ENCODE data around the gene SAMD9.
"Not testable (repeated sequence)": the region's sequence is repeated elsewhere in the genome, so short reads cannot be mapped to it uniquely, and the experiment has no call there.

Gene SAMD9

GRCh38 chr7:93142127-93142526 lies 24.3 kb upstream of the SAMD9 start:
- H3K27ac ChIP-seq = no peak overlapping the region
- no peak for TF ChIP-seq CTCF (conservative IDR thresholded peaks at IDR 0.05)

GRCh38 chr7:93140582-93141191 lies 22.9 kb upstream of the SAMD9 start:
- no peak overlapping the region for H3K27ac ChIP-seq
- no peak for TF ChIP-seq CTCF (conservative IDR thresholded peaks at IDR 0.05)

GRCh38 chr7:93138576-93138975 lies 20.8 kb upstream of the SAMD9 start:
- no peak for TF ChIP-seq CTCF (conservative IDR thresholded peaks at IDR 0.05)
- H3K27ac ChIP-seq = no peak overlapping the region

- H3K27ac ChIP-seq = no peak overlapping the region
Measured at GRCh38 chr7:93133005-93133404, 15.2 kb upstream of the SAMD9 start.

GRCh38 chr7:93132216-93132615 lies 14.4 kb upstream of the SAMD9 start:
- no peak overlapping the region for H3K27ac ChIP-seq
- no peak for TF ChIP-seq CTCF (conservative IDR thresholded peaks at IDR 0.05)

More at GRCh38 chr7:93133005-93133404, 15.2 kb upstream of the SAMD9 start:
- no peak for TF ChIP-seq CTCF (conservative IDR thresholded peaks at IDR 0.05)

GRCh38 chr7:93126954-93127353 lies 9.2 kb upstream of the SAMD9 start:
- not testable (repeated sequence) for H3K27ac ChIP-seq

- H3K27ac ChIP-seq = not testable (repeated sequence)
Measured at GRCh38 chr7:93123532-93123931, 5.8 kb upstream of the SAMD9 start.

GRCh38 chr7:93120592-93121549 lies 3.1 kb upstream of the SAMD9 start:
- no peak overlapping the region for H3K27ac ChIP-seq
- TF ChIP-seq CTCF (conservative IDR thresholded peaks at IDR 0.05) = no peak
